Measurements from ENCODE around the gene YEATS2. TPM values are rescaled to one million over a fixed set of nuclear protein-coding genes. Genes with fewer than 3 reads are reported as not detected.

YEATS2 gene
- total RNA-seq, 2 experiments from 2014 or later: 68.2 to 77.2 TPM

- no peaks in the 10 kb centered on the region for H3K79me2 ChIP-seq (ENCODE audit: insufficient read depth, low read depth, low read length)
- H3K4me3 ChIP-seq (ENCODE audit: low read depth, low read length, poor library complexity, severe bottlenecking): no peak overlapping the region
- no TSS peak for BruUV-seq (replicated peaks)
- no peak for DNase-seq (ENCODE audit: low spot score)
- no peaks in the 10 kb centered on the region for H3K9me2 ChIP-seq (ENCODE audit: insufficient read depth, low read length)
- CTCF ChIA-PET (ENCODE audit: unreplicated experiment): no interaction called here
- H3K9me3 ChIP-seq (ENCODE audit: low read length): no peaks in the 10 kb centered on the region
- H3K4me1 ChIP-seq (ENCODE audit: insufficient read depth, low read length, poor library complexity, severe bottlenecking): peaks cover 8% of the 10 kb centered on the region
- peaks cover 34% of the 10 kb centered on the region; the same call in 1 of the 2 replicates for H3K36me3 ChIP-seq (ENCODE audit: insufficient read depth, low read length)
- intact Hi-C loops (cut with micrococcal nuclease; ENCODE audit: unreplicated experiment): no loop called here
- TF ChIP-seq CTCF (conservative IDR thresholded peaks at IDR 0.05; ENCODE audit: low read length) (no peak), EZH2phosphoT487 (IDR thresholded peaks at IDR 0.05; ENCODE audit: borderline replicate concordance, low read depth, low read length) (no peak)
- H3K27ac ChIP-seq (ENCODE audit: low read depth, low read length, poor library complexity, severe bottlenecking): no peak overlapping the region
- POLR2A ChIA-PET: interaction anchor here (0.6 to 1.5 kb wide), 2 partner anchors 14 to 290 kb away, joined by 4 to 7 read pairs; no protein-coding TSS in a partner anchor
- no peak overlapping the region for H2AFZ ChIP-seq (ENCODE audit: low read length)
- no peak overlapping the region for H3K4me2 ChIP-seq (ENCODE audit: low read length)
- no peaks in the 10 kb centered on the region for H4K20me1 ChIP-seq (ENCODE audit: insufficient read depth, low read length)
Observed at GRCh38 chr3:183829466-183829865, 131.9 kb downstream of the YEATS2 start.

GRCh38 chr3:183830187-183830586 is 132.6 kb downstream of the YEATS2 start:
- Histone ChIP-seq H3K36me3 (ENCODE audit: insufficient read depth, low read length) (peaks cover 36% of the 10 kb centered on the region; the same call in 1 of the 2 replicates), H3K4me3 (ENCODE audit: low read depth, low read length, poor library complexity, severe bottlenecking) (no peak overlapping the region), H3K4me2 (ENCODE audit: low read length) (no peak overlapping the region), H4K20me1 (ENCODE audit: insufficient read depth, low read length) (no peaks in the 10 kb centered on the region), H2AFZ (ENCODE audit: low read length) (no peak overlapping the region), H3K4me1 (ENCODE audit: insufficient read depth, low read length, poor library complexity, severe bottlenecking) (peaks cover 1% of the 10 kb centered on the region), H3K9me2 (ENCODE audit: insufficient read depth, low read length) (no peaks in the 10 kb centered on the region), H3K27ac (ENCODE audit: low read depth, low read length, poor library complexity, severe bottlenecking) (no peak overlapping the region), H3K9me3 (ENCODE audit: low read length) (no peaks in the 10 kb centered on the region), H3K79me2 (ENCODE audit: insufficient read depth, low read depth, low read length) (no peaks in the 10 kb centered on the region)
- TF ChIP-seq EZH2phosphoT487 (IDR thresholded peaks at IDR 0.05; ENCODE audit: borderline replicate concordance, low read depth, low read length) (no peak), CTCF (conservative IDR thresholded peaks at IDR 0.05; ENCODE audit: low read length) (no peak)
- BruUV-seq (replicated peaks): no TSS peak
- DNase-seq (ENCODE audit: low spot score): no peak
- intact Hi-C loops (cut with micrococcal nuclease; ENCODE audit: unreplicated experiment): no loop called here
- POLR2A ChIA-PET: interaction anchor here (0.6 to 0.7 kb wide), 2 partner anchors 54 to 291 kb away, joined by 3 to 7 read pairs; partner anchors contain the start of gene PARL
- CTCF ChIA-PET (ENCODE audit: unreplicated experiment): no interaction called here

- no peak overlapping the region for H3K4me2 ChIP-seq (ENCODE audit: low read length)
- TF ChIP-seq EZH2phosphoT487 (IDR thresholded peaks at IDR 0.05; ENCODE audit: borderline replicate concordance, low read depth, low read length) (no peak), CTCF (conservative IDR thresholded peaks at IDR 0.05; ENCODE audit: low read length) (no peak)
- H3K4me1 ChIP-seq (ENCODE audit: insufficient read depth, low read length, poor library complexity, severe bottlenecking): no peaks in the 10 kb centered on the region
- H3K79me2 ChIP-seq (ENCODE audit: insufficient read depth, low read depth, low read length): no peaks in the 10 kb centered on the region
- no peak overlapping the region for H2AFZ ChIP-seq (ENCODE audit: low read length)
- DNase-seq (ENCODE audit: low spot score): no peak
- H3K36me3 ChIP-seq (ENCODE audit: insufficient read depth, low read length): peaks cover 50% of the 10 kb centered on the region; the same call in 1 of the 2 replicates
- H3K27ac ChIP-seq (ENCODE audit: low read depth, low read length, poor library complexity, severe bottlenecking): no peak overlapping the region
- intact Hi-C loops (cut with micrococcal nuclease; ENCODE audit: unreplicated experiment): no loop called here
- POLR2A ChIA-PET: interaction anchor here (0.6 to 0.8 kb wide), 3 partner anchors 11 to 485 kb away, joined by 3 to 4 read pairs (median 3); no protein-coding TSS in a partner anchor
- no peaks in the 10 kb centered on the region for H3K9me3 ChIP-seq (ENCODE audit: low read length)
- H3K9me2 ChIP-seq (ENCODE audit: insufficient read depth, low read length): no peaks in the 10 kb centered on the region
- CTCF ChIA-PET (ENCODE audit: unreplicated experiment): no interaction called here
- no TSS peak for BruUV-seq (replicated peaks)
- H4K20me1 ChIP-seq (ENCODE audit: insufficient read depth, low read length): no peaks in the 10 kb centered on the region
- no peak overlapping the region for H3K4me3 ChIP-seq (ENCODE audit: low read depth, low read length, poor library complexity, severe bottlenecking)
Observed at GRCh38 chr3:183833516-183833915, 135.9 kb downstream of the YEATS2 start.

Data from OCI-LY7 (cell line).